K562 (cell line): ENCODE data around the gene ICAM2. TPM values are rescaled to one million over a fixed set of nuclear protein-coding genes. Genes with fewer than 3 reads are reported as not detected.
"Not testable (repeated sequence)": the region's sequence is repeated elsewhere in the genome, so short reads cannot be mapped to it uniquely, and the experiment has no call there.

Experiments
- ATAC-seq: fragments of 200-7000 bp; cut with Tn5 transposase; 3 replicates; pipeline ENCODE4 v1.9.1; 2020; ENCODE audit warnings: moderate library complexity
- BruUV-seq: library from RNA; stranded (reverse); fragments of 400-500 nt; replicated peaks from 2 replicates; lab custom pipeline; 2021; lab: Mats Ljungman, UMichigan
- CTCF ChIA-PET: fragments of 300-600 bp; formaldehyde crosslinking; extraction: SDS; loops from one replicate; lab custom pipeline; 2021; ENCODE audit warnings: low intra/inter-chr PET ratio; lab: Yijun Ruan, JAX
- POLR2A ChIA-PET: fragments of 300-600, 350-650 bp; sonication (Branson Sonifier 250); formaldehyde crosslinking; extraction: SDS; loops from one replicate; lab custom pipeline; 2021; ENCODE audit warnings: antibody characterized with exemption, inconsistent platforms; lab: Yijun Ruan, JAX
- DNase-seq, 4 experiments: peaks; one replicate each; pipeline versions ENCODE4 v3.0.0 to v3.0.0-alpha.2; 2011 to 2018; ENCODE audit warnings: low spot score in 3 of 4, mixed read lengths in 3 of 4; ENCODE audit errors: extremely low read depth in 1 of 4
- FAIRE-seq: peaks from 2 replicates; lab custom pipeline; 2011; peaks lifted over from hg19 to GRCh38; lab: Jason Lieb, UNC
- H2AFZ ChIP-seq: 2 replicates; pipeline ENCODE4 v1.6.0; 2011; ENCODE audit warnings: low read depth, low read length, control low read depth, inconsistent platforms
- H3K27ac ChIP-seq: fragments of 200-600 bp; 3 replicates; pipeline ENCODE4 v1.8.0; 2011; ENCODE audit warnings: low read depth, mild to moderate bottlenecking, control low read depth, inconsistent platforms, low read length, moderate library complexity, mixed read lengths; ENCODE audit errors: extremely low read depth
- H3K27me3 ChIP-seq, 2 experiments: fragments of 300-600 bp in 1 of 2; 2 replicates in 1 of 2; 3 replicates in 1 of 2; pipeline versions ENCODE4 v1.6.0 to v1.8.0; 2011; ENCODE audit warnings: inconsistent platforms in 2 of 2, low read length in 2 of 2, mild to moderate bottlenecking in 1 of 2, mixed read lengths in 1 of 2, moderate library complexity in 1 of 2; ENCODE audit not compliant: control insufficient read depth in 2 of 2, insufficient read depth in 2 of 2
- H3K36me3 ChIP-seq: fragments of 300-600 bp; 3 replicates; pipeline ENCODE4 v1.8.0; 2011; ENCODE audit warnings: mild to moderate bottlenecking, low read length, inconsistent platforms; ENCODE audit not compliant: control insufficient read depth, insufficient read depth
- H3K4me1 ChIP-seq, 2 experiments: fragments of 200-600 bp in 1 of 2; replicated peaks in 1 of 2; 2 replicates in 1 of 2; 3 replicates in 1 of 2; pipeline versions ENCODE4 v1.5.1 to v1.8.0; 2011; ENCODE audit warnings: inconsistent platforms in 2 of 2, low read length in 2 of 2, mild to moderate bottlenecking in 1 of 2, mixed read lengths in 1 of 2, moderate library complexity in 1 of 2; ENCODE audit not compliant: control insufficient read depth in 2 of 2, insufficient read depth in 2 of 2
- H3K4me2 ChIP-seq: 2 replicates; pipeline ENCODE4 v1.6.1; 2011; ENCODE audit warnings: low read length, control low read depth, inconsistent platforms, mixed read lengths; ENCODE audit not compliant: insufficient read depth
- H3K4me3 ChIP-seq: fragments of 200-600 bp; sonication (generic), shearing (Covaris generic); 2 replicates; pipeline ENCODE4 v1.5.1; 2016; ENCODE audit warnings: control low read depth, inconsistent platforms
- H3K79me2 ChIP-seq: fragments of 200-600 bp; 3 replicates; pipeline ENCODE4 v1.8.0; 2011; ENCODE audit warnings: low read length, inconsistent platforms; ENCODE audit not compliant: control insufficient read depth, insufficient read depth
- H3K9ac ChIP-seq, 2 experiments: 2 replicates each; pipeline versions ENCODE4 v1.6.0 to v1.6.1; 2011; ENCODE audit warnings: low read depth in 2 of 2, low read length in 2 of 2, control low read depth in 1 of 2, inconsistent platforms in 1 of 2, mild to moderate bottlenecking in 1 of 2, mixed read lengths in 1 of 2; ENCODE audit not compliant: insufficient read depth in 1 of 2
- H3K9me1 ChIP-seq: one replicate; pipeline ENCODE4 v1.6.0; 2011; ENCODE audit warnings: inconsistent platforms, mild to moderate bottlenecking, low read length, moderate library complexity; ENCODE audit not compliant: control insufficient read depth, insufficient read depth
- H3K9me3 ChIP-seq: replicated peaks from 2 replicates; pipeline ENCODE4 v1.5.1; 2011; ENCODE audit warnings: low read depth, low read length, inconsistent platforms; ENCODE audit not compliant: control insufficient read depth, insufficient read depth
- H4K20me1 ChIP-seq: replicated peaks from 2 replicates; pipeline ENCODE4 v1.6.1; 2011; ENCODE audit warnings: low read length, inconsistent platforms, mixed read lengths; ENCODE audit not compliant: control insufficient read depth, insufficient read depth
- DMBX1 ChIP-seq: fragments of 250-450 bp; sonication (Bioruptor Pico); IDR thresholded peaks from 2 replicates; pipeline ENCODE4 v1.8.0; 2022; ENCODE audit warnings: inconsistent platforms, mild to moderate bottlenecking, moderate library complexity, borderline replicate concordance
- EHMT2 ChIP-seq: fragments of 450-650 bp; IDR thresholded peaks from 2 replicates; pipeline ENCODE4 v1.6.1; 2018; ENCODE audit warnings: antibody characterized with exemption
- NR2C2 ChIP-seq, 2 experiments: fragments of 200-800 bp in 1 of 2; sonication (Bioruptor generic) in 1 of 2; sonication (generic) in 1 of 2; formaldehyde crosslinking in 1 of 2; IDR thresholded peaks; 2 replicates each; pipeline versions ENCODE4 v1.6.1 to v1.8.0; 2016 to 2022; ENCODE audit warnings: mild to moderate bottlenecking in 1 of 2, missing compliant biosample characterization in 1 of 2, missing genetic modification characterization in 1 of 2, missing genetic modification reagents in 1 of 2
- NRF1 ChIP-seq, 2 experiments: fragments of 450-650 bp; IDR thresholded peaks in 1 of 2; conservative IDR thresholded peaks in 1 of 2; 2 replicates each; pipeline ENCODE4 v1.6.1; 2014; ENCODE audit warnings: mild to moderate bottlenecking in 2 of 2
- SMARCA5 ChIP-seq: fragments of 450-650 bp; IDR thresholded peaks from 2 replicates; pipeline ENCODE4 v1.6.1; 2016
- USF1 ChIP-seq: sonication (generic); formaldehyde crosslinking; IDR thresholded peaks from 2 replicates; pipeline ENCODE4 v1.9.0; 2022; ENCODE audit warnings: mild to moderate bottlenecking, missing genetic modification reagents
- ZNF197 ChIP-seq: fragments of 200-800 bp; sonication (Bioruptor generic); IDR thresholded peaks from 2 replicates; pipeline ENCODE4 v1.6.1; 2016; ENCODE audit warnings: low read depth, missing genetic modification characterization, missing compliant biosample characterization
- ZNF639 ChIP-seq, 2 experiments: fragments of 200-800 bp in 1 of 2; sonication (Bioruptor generic) in 1 of 2; sonication (generic) in 1 of 2; formaldehyde crosslinking in 1 of 2; IDR thresholded peaks in 1 of 2; conservative IDR thresholded peaks in 1 of 2; 2 replicates each; pipeline versions ENCODE4 v1.5.0 to v1.6.1; 2016 to 2020; ENCODE audit warnings: missing compliant biosample characterization in 1 of 2, missing genetic modification characterization in 1 of 2, missing genetic modification reagents in 1 of 2
- WGBS: fragments of 100-300 bp; shearing (Covaris generic); methylation state at CpG from one replicate; pipeline ENCODE4 v1.1.6; 2016; ENCODE audit warnings: low coverage, mixed read lengths; ENCODE audit not compliant: insufficient coverage; ENCODE audit errors: missing lambda C conversion rate; 5-methylcytosine and 5-hydroxymethylcytosine counted together
- in situ Hi-C: fragments of 300-500 bp; cut with MboI; formaldehyde crosslinking; loops from 4 replicates; pipeline ENCODE4 v1.15.0; 2018; ENCODE audit warnings: inconsistent platforms, mixed read lengths
- intact Hi-C: fragments of 100-400 bp; cut with micrococcal nuclease; formaldehyde crosslinking; loops from 2 replicates; pipeline ENCODE4 v1.14.2; 2022
- polyA plus RNA-seq, 8 experiments: library from polyadenylated mRNA; depleted of rRNA in 4 of 8; stranded (reverse) in 5 of 8; unstranded in 3 of 8; fragments of >200 nt; fragmentation: Nextera tagmentation in 2 of 8; fragmentation: Illumina TruSeq in 1 of 8; extraction: Ambion mirVana in 2 of 8; extraction: Trizol in 1 of 8; gene quantifications; 2 replicates each; pipeline versions ENCODE4 v1.2.1 to v1.2.3, GENCODE V29; 2011 to 2014; ENCODE audit warnings: inconsistent platforms in 1 of 8, missing spikeins in 1 of 8
- total RNA-seq, 7 experiments: library from RNA; depleted of rRNA in 6 of 7; stranded (reverse); fragments of >200 nt in 6 of 7; fragmentation: Illumina TruSeq in 2 of 7; extraction: Trizol in 2 of 7; gene quantifications; 2 replicates each; pipeline versions ENCODE4 v1.2.1 to v1.2.3, GENCODE V29; 2011 to 2021; ENCODE audit warnings: low replicate concordance in 1 of 7

Gene ICAM2
- total and polyA plus RNA-seq, 9 of the 15 experiments (the other 6 are each of a cell fraction or from before 2014, with no cell fraction given): 37.9 to 89.4 (median 60.6) TPM

GRCh38 chr17:64007089-64007837, 13.2 kb downstream of the ICAM2 start:
- H3K79me2 ChIP-seq: peaks cover 22% of the 10 kb centered on the region
- peaks cover 19 to 48% of the 10 kb centered on the region in 2 experiments for H3K4me1 ChIP-seq
- WGBS: 32% methylated on average over 5 of the region's 5 CpGs
- CTCF ChIA-PET; intact Hi-C loops; H3K27me3 ChIP-seq; H3K9me1 ChIP-seq; BruUV-seq; H3K4me3 ChIP-seq; H3K9me3 ChIP-seq; in situ Hi-C loops; H4K20me1 ChIP-seq; TF ChIP-seq NR2C2 (CRISPR knock-in tag; IDR thresholded peaks at IDR 0.05): not testable (repeated sequence)
- peak; percentile 26 for ATAC-seq
- H3K4me2 ChIP-seq: peak overlapping the region; percentile 87
- DNase-seq: peak in 2 of 4 experiments; percentile 49 to 75
- H3K9ac ChIP-seq: peak overlapping the region; percentile 83 to 93
- FAIRE-seq: peak; percentile 35
- peak overlapping the region; percentile 91 for H2AFZ ChIP-seq
- peaks cover 31% of the 10 kb centered on the region for H3K36me3 ChIP-seq
- POLR2A ChIA-PET: interaction anchor here (0.6 to 3.6 kb wide), 8 partner anchors 9 to 32 kb away, joined by 3 to 24 read pairs (median 4); partner anchors contain the start of gene PRR29
- peak overlapping the region; percentile 58 for H3K27ac ChIP-seq
- TF ChIP-seq NR2C2 (tag; IDR thresholded peaks at IDR 0.05): 0 out of 2 replicates have a peak, but pooled peaks have one; percentile 24
- 0 out of 2 replicates have a peak, but pooled peaks have one; percentile 66 for TF ChIP-seq SMARCA5
- TF ChIP-seq NRF1 (conservative IDR thresholded peaks at IDR 0.05 in 1 of 2, IDR thresholded peaks at IDR 0.05 in 1 of 2): peak in 1 of 2 experiments; percentile 60; a peak in 2 of 4 replicates
- TF ChIP-seq USF1 (CRISPR knock-in tag): peak; percentile 4; the same call in 1 of the 2 replicates
- TF ChIP-seq ZNF639 (CRISPR knock-in tag; conservative IDR thresholded peaks at IDR 0.05 in 1 of 2, IDR thresholded peaks at IDR 0.05 in 1 of 2): peak in 1 of 2 experiments; percentile 54; a peak in 1 of 4 replicates
- 0 out of 2 replicates have a peak, but pooled peaks have one; percentile 66 for TF ChIP-seq ZNF197
- TF ChIP-seq DMBX1 (CRISPR knock-in tag): peak; percentile 26; the same call in 1 of the 2 replicates
- 0 out of 2 replicates have a peak, but pooled peaks have one; percentile 9 for TF ChIP-seq EHMT2
